Measurements from ENCODE around the gene MSANTD1.

Gene MSANTD1

GRCh38 chr4:3248811-3249661, at the start of gene MSANTD1:
TSS of gene MSANTD1 (plus strand) at chr4:3249159. CDS start at chr4:3249223, 64 bp downstream.
- no peak for DNase-seq

DNA sequence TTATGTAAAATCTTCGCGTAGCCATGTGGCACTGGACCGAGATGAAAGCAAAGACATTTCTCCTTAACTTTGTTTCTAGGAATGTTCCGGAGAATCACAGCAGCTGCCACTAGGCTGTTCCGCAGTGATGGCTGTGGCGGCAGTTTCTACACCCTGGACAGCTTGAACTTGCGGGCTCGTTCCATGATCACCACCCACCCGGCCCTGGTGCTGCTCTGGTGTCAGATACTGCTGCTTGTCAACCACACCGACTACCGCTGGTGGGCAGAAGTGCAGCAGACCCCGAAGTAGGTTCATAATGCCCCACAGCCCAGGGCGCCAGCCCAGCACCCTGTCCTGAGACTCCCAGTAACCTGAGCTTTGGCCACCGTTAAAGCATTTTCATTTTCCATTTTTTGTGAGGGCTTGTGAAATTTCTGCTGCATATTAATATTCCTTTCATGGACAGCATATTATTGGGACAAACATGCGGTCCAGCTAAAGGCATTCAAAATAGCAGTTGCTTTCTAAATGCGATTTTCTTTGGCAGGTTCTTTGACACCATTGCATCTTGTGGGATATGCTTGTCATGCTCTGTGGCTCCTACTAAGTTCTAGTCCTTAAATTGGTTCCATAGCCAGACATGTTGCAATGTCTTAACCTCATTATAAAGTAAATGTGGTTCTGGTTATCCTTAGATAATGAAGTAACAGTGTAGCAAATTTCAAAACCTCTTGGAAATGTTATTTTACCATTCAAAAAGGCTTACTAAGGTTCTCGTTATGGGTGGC, 49.1 kb upstream of the MSANTD1 start:
- no peak for DNase-seq

- DNase-seq, result no peak
Measured at GRCh38 chr4:3200423-3201090, 48.4 kb upstream of the MSANTD1 start.

DNA sequence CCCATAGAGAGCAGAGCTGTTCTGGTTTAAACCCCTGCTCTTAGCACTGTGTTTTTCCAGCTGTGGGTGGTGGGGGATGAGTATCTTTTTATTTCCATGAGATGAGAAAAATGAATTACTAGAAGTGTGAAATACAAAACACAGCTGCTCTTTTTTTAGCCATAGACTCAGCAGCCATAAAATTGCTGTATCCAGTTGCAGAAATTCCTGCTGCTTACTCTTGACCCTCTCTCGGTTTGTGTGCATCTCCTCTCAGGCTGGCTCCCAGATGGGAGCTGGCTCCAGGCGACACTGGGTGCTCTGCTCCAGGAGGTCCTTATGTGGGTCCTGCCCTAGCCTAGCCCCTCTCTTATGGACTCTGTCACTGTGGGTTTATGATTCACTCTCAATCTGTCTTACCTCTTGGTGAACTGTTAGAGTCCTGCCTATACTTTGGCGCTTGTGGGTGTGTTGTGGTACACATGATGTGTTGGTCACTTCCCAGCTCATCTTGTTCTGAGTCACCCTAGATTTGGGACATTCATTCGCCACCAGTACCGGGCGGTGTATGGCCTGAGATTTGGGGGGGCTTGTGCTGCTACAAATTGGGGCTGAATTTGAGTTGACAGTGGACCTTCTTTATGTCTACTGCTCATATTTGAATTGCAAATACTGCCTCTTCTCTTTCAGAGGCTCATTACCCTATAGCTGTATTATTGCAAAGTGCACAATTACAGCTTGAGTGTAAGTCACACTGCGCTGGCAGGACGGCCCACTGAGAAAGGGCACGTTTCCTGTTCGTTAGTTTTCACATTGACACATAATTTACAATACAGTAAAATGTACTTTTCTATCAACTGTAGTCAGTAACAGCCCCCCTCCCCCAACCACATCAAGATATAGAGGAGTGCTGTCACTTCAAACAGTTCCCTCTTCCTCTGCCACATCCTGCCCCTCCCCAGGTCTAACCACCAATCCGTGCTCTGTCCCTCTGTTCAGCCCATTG, 46.9 kb upstream of the MSANTD1 start:
- peak; percentile 50 to 82 for DNase-seq

DNA sequence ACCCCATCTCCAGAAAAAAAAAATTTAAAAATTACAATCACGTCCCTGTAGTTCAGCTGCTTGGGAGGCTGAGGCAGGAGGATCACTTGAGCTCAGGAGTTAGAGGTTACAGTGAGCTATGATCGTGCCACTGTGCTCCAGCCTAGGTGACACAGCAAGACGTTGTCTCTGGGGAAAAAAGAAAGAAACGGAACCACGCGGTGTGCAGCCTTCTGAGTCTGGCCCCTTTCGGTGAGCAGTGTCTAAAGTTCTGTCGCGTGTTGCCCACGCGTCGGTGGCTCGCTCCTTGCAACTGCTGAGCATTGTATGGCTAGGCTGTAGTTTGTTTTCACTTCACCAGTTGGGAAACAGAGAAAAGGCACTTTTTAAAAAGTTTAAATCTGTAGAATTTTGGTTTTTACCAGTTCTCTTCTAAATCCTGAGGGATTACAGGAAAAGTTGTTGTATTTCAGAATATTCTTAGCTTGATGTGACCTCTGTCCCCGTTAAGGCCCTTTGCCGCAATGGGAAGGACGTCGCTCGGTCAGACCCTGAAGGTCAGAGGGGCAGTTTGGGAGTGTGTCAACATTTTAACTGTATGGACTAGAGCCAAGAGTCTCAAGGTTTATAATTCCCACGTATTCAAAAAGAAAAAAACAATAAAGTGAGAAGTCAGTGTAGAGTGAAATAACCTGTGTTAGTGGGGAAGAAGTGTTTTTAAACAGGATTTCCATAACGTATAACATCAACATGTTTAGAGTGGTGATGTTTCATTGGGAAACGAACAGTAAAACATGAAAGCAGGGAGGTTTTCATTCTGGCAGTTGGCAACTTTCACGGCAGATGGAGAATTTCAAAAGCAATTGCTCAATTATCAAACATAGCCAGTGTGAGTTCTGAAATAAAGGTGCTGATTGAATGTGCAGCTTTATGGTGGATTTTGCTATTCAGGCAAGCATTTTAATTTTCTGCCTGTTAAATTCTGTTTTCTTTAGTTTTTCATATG, 45.8 kb upstream of the MSANTD1 start:
- peak in 1 of 2 donors; percentile 18 for DNase-seq

DNA sequence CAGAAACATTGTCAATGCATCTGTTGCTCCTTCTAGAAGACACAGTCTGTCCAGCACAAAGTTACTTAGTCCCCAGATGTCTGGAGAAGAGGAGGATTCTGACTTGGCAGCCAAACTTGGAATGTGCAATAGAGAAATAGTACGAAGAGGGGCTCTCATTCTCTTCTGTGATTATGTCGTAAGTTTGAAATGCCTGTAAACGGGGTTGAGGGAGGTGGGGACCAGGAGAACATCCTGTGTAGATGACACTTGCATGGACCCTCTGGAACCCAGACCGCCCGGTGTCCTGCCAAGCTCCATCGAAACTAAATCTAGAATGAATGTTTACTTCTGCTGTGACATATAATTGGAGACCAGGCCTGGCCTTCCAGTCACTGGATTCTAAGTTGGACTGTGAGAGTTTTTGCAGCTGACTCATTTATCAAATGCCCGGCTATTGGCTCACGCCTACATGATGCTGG, 45.0 kb upstream of the MSANTD1 start:
- no peak for DNase-seq

DNA sequence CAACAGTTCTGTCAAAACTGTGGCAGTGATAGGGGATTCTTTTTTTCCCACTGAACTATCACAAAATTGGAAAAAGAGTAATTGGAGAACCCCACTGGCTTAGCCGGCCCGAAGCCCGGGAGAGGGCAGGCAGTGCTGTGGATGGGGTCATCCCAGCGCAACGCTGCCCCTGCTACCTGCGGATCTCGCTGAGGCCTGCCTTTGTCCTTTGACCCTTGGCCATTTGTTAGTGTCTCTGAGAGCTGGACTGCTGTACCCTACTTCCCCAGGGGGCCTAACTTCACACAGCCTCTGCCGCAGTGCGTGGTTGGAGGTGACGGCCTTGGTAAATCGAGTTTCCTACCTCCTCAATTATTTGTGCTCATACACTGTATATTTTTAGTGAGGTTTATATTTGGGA, 43.0 kb upstream of the MSANTD1 start:
- DNase-seq, result no peak

DNA sequence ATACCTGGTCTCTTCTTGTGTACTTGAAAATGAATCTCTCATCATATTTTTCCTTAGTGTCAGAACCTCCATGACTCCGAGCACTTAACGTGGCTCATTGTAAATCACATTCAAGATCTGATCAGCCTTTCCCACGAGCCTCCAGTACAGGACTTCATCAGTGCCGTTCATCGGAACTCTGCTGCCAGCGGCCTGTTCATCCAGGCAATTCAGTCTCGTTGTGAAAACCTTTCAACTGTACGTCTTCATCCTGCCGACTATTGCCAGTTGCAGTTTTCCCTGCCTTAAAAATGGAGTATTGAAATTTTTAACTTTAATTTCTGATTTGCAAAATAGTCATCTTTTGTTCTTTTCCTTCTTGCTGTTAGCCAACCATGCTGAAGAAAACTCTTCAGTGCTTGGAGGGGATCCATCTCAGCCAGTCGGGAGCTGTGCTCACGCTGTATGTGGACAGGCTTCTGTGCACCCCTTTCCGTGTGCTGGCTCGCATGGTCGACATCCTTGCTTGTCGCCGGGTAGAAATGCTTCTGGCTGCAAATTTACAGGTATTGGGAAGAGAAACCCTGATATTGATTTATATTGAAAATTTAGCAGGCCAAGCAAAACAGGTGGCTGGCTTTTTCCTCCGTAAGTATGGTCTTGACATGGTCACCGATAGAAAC, 42.4 kb upstream of the MSANTD1 start:
- no peak for DNase-seq

- DNase-seq, result no peak
Measured at GRCh38 chr4:3207531-3208037, 41.4 kb upstream of the MSANTD1 start.

- DNase-seq, result no peak
Measured at GRCh38 chr4:3208826-3209225, 40.1 kb upstream of the MSANTD1 start.

GRCh38 chr4:3209551-3210325, 39.2 kb upstream of the MSANTD1 start:
- DNase-seq, result no peak

DNA sequence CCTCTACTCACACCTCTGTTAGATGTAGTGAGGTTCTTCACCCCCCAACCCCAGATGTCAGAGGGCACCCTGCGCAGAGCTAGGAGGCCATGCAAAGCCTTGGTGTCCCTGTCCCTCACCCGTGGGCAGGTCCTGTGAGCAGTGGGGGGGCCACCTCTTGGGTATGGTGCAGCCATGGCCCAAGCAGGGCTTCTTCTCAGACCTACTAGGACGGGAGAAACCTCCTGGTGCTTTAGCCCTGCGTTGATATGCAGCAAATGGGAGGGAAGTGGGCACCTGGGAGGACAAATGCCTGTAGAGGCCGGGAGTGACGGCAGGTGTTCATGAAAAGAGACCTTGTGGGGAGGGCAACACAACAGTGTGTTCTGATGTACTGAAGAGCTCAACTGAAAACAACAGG, 38.5 kb upstream of the MSANTD1 start:
- no peak for DNase-seq

GRCh38 chr4:3211866-3212265, 37.1 kb upstream of the MSANTD1 start:
- DNase-seq, result no peak

GRCh38 chr4:3212391-3213105, 36.4 kb upstream of the MSANTD1 start:
- DNase-seq, result no peak

DNA sequence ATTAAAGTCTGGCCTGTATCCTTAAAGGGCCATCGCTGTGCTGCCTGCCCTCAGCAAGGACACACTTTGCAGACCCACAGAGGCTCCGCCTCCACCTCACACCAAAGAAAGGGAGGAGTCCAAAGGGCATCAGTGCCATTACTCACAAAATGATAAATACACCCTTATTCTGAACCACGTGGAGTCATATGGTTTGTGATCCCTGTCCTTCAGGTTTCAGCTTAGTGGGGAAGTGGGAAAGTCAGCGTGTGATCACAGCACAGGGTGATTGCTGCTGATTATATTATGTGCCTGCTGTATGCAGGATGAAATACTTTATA, 35.9 kb upstream of the MSANTD1 start:
- no peak for DNase-seq

- no peak for DNase-seq
Measured at GRCh38 chr4:3213661-3214250, 35.2 kb upstream of the MSANTD1 start.

GRCh38 chr4:3215256-3215655, 33.7 kb upstream of the MSANTD1 start:
- no peak for DNase-seq

DNA sequence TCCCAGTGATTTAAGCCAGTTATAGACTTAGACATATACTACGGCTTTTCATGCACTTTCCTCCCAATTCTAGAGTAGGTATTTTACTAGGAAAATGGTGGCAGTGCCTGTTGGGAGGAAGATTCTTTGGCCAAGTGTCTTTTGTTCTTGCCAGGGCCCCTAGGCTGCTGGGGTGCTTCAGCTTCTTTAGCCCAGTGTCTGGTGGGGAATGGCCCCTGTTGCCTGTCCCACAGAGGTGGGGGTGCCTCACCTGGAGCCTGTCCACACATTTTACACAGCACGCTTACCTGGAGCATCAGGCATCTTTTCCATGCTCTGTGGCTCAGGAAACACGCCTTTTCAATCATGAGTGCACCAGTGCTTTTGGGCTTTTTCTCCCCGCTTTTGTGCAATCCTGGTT, 33.2 kb upstream of the MSANTD1 start:
- no peak for DNase-seq

Data from inflammatory macrophage treated with lipopolysaccharide for 1 hour (primary cell).